ENCODE results near the gene ZXDB. TPM values are rescaled to one million over a fixed set of nuclear protein-coding genes. Genes with fewer than 3 reads are reported as not detected.

ZXDB gene
- total RNA-seq, 1 donor from 2014 or later, result 5.7 TPM

GRCh38 chrX:57643698-57644097 lies 51.9 kb downstream of the ZXDB start:
- no peak for TF ChIP-seq CTCF (IDR thresholded peaks at IDR 0.05; ENCODE audit: borderline replicate concordance)
- DNase-seq, result no peak
- intact Hi-C loops (cut with micrococcal nuclease), result no loop called here
- Histone ChIP-seq H3K9me3 (replicated peaks) (peaks cover 5% of the 10 kb centered on the region), H3K4me3 (no peak overlapping the region), H3K27ac (replicated peaks) (no peak overlapping the region), H3K4me1 (no peaks in the 10 kb centered on the region), H3K27me3 (ENCODE audit: low read depth) (no peaks in the 10 kb centered on the region), H3K36me3 (no peaks in the 10 kb centered on the region)

DNA sequence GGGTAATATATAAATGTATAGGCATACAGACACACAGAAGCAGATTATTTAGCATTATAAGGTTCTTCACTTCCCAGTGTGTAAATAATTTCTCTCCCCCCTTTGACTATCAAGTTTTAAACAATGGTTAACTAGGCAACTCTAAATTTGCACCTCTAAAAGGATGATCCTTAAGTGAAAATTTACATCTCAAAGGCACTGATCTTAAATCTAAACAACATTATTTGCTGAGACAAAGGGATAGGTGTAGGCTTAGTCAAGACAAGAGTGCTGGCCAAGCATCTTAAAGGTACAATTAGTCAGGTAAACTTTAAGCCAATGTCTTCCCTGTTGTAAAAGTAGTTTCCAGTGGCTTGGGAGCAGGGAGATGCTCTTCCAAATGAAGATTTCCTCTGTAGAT lies 55.2 kb downstream of the ZXDB start:
- no peak for DNase-seq
- no peak overlapping the region for H3K4me3 ChIP-seq
- H3K27me3 ChIP-seq (ENCODE audit: low read depth), result no peaks in the 10 kb centered on the region
- TF ChIP-seq CTCF (IDR thresholded peaks at IDR 0.05; ENCODE audit: borderline replicate concordance), result no peak
- H3K4me1 ChIP-seq, result no peaks in the 10 kb centered on the region
- H3K9me3 ChIP-seq (replicated peaks), result no peaks in the 10 kb centered on the region
- no peak overlapping the region for H3K27ac ChIP-seq (replicated peaks)
- no peaks in the 10 kb centered on the region for H3K36me3 ChIP-seq
- intact Hi-C loops (cut with micrococcal nuclease), result no loop called here

Other genes starting within 250 kb of the ZXDB start
- not detected for gene NLRP2B, start 88.2 kb downstream of the ZXDB start, total RNA-seq